Stimulated activated CD8-positive, alpha-beta memory T cell treated with anti-CD3 and anti-CD28 coated beads, Interleukin-4, amount 100 ng/mL, for 4 hours (primary cell): ENCODE measurements around the gene INF2.

Source experiments
- DNase-seq, 2 donors: peaks; one replicate each; pipeline ENCODE4 v3.0.0-alpha.2; 2020; ENCODE audit warnings: low read depth in 2 of 2, low spot score in 1 of 2

INF2 gene

DNA sequence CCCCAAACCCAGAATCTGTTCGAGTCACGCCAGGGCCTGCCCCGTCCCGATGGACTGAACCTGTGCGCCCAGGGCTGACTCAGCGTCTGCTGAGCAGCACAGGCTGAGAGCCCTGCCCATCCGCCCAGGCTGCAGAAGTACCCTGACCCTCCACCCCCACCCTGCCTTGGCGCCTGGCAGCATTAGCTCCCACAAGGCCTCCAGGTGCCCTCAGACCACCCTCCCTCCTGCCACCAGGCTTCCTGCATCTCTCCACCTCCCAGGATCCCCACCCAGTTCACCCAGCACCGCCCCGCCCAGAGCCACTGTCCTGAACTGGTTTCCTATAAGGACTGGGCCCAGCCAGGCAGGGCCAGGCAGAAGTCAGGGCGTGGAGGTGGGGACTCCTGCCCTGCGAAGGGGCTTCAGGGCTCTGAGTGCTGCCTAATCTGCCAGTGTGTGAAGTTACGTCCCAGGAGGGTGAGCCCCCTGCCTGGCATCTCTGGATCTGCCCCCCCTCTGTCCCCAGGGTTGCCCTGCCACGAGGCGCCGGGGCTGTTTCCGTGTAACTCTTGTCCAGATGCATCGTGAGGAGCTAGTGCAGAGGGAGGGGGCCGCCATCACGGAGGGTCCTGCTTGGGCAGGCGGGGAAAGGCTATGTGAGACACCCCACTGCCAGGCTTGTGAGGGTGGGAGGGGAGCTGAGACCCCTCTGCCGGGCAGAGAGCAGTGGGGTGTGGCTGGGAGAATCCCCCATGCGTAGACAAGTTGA, 43.7 kb downstream of the INF2 start:
- no peak for DNase-seq

DNA sequence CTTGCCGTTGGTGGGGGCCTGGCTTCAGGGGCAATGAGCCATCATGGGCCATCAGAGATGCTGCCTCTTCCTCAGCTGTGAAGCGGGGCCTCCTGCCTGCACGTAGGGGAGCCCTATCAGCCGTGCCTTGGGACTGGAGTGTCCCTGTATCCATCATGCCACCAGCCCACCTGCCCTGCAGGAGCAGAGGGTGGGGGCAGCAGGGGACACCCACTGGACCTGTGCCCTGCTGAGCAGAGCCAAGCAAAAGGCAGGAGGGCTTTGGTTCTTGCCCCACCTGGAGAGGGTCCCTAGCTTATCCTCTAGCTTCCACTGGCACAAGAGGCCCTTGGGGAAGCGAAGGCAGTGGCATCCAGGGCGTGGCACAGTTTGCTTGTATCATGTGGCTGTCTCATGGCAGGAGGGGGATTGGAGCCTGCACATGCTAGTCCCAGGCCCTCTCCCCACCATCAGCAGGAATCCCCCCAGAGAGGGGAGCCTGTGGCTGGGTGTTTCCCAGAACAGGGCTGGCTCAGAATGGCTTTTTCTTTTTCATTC, 44.7 kb downstream of the INF2 start:
- no peak for DNase-seq

GRCh38 chr14:104734601-104734990, 45.2 kb downstream of the INF2 start:
- no peak for DNase-seq

DNA sequence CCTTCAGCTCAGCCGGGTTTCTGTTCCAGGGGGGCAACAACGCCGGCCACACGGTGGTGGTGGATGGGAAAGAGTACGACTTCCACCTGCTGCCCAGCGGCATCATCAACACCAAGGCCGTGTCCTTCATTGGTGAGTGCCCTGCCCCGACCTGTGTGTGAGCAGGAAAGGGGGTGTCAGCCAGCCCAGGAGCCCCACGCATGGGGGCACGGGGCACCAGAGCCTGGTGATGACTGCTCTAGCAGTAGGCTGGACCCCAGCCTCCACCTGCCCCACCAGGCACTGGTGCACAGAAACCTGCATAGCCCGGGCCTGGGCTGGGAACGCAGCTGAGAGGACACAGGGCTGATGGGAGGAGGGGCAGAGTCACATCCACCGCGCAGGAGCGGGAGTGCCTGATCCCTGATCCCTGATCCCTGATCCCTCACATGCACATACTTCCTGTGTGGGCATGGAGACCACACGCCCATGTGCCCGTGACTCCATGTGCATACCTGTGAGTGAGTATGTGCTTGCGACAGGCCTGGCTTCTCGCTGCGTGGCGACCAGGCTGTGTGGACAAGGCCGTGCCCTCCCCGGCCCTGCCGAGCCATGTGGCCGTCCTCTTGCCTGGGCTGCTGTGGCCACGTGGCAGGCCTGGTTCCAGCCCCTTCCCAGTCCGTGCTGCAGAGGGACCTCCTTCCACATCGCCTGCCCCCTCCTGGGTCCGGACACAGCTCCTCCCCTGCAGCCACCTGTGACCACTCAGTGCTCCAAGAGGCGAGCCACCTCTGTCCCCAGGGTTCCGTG, 45.8 kb downstream of the INF2 start:
- no peak for DNase-seq

GRCh38 chr14:104735830-104736642, 46.6 kb downstream of the INF2 start:
- DNase-seq = no peak

DNA sequence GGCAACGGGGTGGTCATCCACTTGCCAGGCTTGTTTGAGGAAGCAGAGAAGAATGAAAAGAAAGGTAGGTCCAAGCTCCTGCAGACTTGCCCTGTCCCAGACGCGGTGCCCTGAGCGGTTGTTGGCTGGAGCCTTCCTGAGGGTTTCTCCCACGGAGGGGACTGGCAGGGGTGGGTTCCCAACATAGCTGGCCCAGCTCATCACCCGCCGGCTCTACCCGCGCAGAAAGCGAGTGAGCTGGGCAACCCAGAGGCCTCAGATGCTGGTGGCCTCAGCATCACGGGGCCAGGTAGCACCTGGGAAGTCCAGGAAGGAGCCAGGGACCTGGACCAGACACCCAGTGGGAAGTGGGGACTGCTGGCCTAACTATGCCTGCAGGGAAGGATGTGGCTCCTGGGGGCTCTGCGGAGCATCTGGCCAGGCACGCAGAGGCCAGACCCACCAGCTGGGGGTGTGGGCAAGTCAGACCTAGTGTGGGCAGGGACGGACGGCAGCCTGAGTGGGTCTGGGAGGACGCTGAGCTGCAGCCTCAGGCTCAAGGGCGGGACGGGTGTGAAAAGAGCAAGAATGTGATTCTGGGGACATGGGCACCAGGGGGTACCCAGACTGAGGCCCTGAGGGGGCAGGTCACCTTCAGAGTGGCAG, 49.1 kb downstream of the INF2 start:
- no peak for DNase-seq

DNA sequence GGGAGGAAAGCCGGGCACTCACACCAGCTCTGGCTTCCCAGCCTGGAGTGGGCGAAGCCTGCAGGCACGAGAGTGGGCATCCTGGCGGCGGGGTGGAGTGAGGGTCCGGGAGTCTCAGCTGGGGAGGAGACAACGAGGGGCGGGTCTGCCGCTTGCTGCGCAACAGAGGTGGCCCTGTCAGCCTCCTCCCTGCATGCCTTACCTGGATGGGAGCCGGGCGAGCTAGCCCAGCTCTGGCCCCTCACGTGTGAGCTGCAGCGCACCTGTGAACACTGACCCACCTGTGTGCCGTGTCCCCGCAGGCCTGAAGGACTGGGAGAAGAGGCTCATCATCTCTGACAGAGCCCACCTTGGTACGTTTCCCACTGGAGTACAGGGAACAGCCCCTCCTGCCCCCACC, 49.6 kb downstream of the INF2 start:
- no peak for DNase-seq

DNA sequence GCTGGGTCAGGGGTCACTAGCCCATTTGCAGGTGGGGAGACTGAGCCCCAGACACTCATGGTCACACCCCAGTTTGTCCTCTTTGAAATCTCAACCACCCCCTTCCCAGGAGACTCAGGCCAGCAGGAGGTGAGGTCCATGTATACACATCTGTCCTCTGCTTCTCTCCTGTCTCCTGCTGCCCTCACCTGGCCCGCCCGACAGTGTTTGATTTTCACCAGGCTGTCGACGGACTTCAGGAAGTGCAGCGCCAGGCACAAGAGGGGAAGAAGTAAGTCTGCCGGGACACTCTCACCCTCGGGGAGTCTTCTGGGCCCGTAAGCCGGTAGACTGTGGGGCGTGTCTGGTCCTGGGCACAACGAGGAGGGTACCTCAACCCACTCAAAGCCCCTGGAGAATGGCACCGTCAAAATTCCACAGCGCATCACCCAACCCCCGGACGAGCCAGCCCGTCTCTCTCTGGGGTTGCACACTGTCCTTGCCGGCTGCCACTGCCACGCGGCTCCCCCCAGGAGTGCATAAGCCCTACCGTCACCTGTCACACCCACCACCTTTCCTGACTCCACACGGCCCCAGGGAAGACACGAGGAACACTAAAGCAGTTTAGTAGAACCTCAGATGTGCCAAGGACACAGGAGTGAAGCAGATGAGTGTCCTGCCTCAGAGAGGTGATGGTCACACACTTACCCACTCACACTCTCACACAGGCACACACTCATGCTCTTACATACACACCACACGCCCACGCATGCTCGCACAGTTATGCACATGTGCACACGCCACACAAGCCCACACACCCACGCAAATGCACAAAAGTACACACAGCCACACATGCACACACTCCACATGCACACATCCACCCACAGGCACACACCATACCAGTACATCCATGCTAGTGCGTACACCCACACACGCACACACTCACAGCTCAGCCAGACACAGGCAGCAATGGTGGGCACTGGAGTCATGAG, 50.4 kb downstream of the INF2 start:
- no peak for DNase-seq

DNA sequence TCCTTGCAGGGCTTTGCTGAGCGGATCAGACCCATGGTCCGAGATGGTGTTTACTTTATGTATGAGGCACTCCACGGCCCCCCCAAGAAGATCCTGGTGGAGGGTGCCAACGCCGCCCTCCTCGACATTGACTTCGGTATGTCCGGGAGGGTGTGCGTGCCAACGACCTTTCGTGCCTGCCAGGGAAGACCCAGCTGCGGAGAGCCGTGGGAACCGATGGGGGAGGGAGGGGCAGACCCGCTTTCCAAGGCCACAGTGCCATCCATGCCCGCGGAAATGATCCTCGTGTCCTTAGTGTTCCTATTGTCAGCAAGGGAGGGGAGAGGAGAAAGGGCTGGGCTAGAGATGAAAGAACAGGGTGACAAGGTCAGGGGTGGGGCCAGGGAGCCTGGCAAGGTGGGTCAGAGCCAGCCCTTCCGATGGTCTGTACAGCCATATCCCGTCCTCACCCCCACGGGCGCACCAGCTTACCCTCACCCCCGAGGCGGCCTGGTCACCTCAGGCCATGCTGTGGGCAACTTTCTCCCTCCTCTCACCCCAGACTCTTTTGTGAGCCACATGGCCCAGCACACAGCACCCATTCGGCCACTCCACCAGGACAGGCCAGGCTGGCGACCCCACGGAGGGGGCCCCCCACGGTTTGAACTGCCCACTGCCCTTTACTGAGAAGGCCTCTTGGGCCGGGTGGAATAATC, 51.8 kb downstream of the INF2 start:
- no peak for DNase-seq

- no peak for DNase-seq
Observed at GRCh38 chr14:104741803-104742251, 52.4 kb downstream of the INF2 start.

DNA sequence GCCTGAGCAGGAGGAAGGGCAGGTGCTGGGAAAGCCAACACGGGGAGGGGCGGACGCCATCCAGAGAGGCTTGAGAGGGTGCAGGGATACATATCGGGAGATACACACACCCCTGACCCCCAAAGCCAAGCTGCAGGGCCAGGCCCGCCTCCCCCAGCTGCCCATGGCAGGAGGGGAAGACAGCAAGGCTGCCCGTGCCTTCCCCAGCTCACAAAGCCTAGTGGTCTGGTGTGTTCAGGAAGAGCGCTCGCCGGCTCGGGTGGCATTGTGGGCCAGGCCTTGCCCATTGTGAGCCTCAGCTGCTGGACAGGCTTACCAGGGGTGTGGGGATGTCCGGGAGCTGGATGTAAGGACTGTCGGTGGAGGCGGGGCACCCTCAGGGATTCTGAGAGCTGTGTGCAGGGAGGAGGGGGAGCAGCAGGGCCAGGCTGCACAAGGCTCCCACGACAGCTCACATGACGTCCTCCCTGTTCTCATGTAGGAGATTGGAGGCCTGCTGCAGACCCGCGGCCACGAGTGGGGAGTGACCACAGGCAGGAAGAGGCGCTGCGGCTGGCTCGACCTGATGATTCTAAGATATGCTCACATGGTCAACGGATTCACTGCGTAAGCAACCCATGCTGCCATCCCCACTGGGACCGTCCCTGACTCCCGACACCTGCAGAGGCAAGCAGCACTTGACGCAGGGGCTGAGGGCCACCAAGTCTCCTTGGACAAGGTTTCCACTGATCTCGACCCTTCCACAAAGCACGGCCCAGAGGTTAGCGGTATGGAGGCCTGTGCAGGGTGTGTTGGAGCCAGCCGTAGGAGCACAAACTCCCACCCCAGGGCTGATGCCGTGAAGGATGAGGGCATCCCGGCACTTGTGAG, 53.4 kb downstream of the INF2 start:
- no peak for DNase-seq

GRCh38 chr14:104743461-104744380, 54.3 kb downstream of the INF2 start:
- no peak for DNase-seq

DNA sequence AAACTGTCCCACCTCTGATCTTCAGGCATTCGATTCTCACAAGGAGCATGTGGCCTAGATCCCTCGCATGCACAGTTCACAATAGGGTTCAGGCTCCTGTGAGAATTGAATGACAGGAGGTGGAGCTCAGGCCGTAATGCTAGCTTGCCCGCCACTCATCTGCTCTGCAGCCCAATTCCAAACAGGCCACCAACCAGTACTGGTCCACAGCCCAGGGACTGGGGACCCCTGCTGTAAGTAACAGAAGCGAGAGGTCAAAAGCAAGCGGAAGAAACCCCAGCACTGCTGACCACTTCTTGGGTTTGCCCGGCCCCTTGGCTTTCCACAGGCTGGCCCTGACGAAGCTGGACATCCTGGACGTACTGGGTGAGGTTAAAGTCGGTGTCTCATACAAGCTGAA, 55.1 kb downstream of the INF2 start:
- DNase-seq = no peak

GRCh38 chr14:104745431-104745830, 56.0 kb downstream of the INF2 start:
- DNase-seq = no peak

GRCh38 chr14:104746071-104746545, 56.7 kb downstream of the INF2 start:
- no peak for DNase-seq

GRCh38 chr14:104746934-104747481, 57.6 kb downstream of the INF2 start:
- DNase-seq = no peak

DNA sequence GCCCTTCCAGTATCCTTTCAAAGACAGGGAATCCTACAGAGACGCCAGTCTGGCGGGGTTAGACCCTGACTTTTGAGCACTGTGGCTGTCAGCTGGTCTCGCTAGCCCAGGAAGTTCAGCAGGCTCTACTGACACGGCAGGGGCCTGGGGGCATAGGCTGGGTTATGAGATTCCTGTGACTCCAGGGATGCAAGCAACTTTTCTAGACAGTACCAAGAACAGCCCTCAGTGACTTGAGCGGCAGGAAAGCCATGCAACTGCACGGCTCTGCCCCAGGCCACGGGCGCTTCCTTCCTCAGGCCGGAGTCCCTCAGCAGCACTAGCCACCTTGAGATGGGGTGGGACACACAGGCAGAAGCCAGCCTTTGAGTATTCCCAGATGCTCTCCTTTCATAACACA, 58.5 kb downstream of the INF2 start:
- no peak for DNase-seq
